HCT116 (cell line): Measurements from ENCODE around the gene ASB14. TPM values are rescaled to one million over a fixed set of nuclear protein-coding genes. Genes with fewer than 3 reads are reported as not detected.

Experiments used
- ATAC-seq: fragments of 200-7000 bp; cut with Tn5 transposase; 2 replicates; pipeline ENCODE4 v1.9.1; 2020; ENCODE audit warnings: mild to moderate bottlenecking, moderate library complexity
- BruUV-seq: library from RNA; stranded (reverse); fragments of 400-500 nt; replicated peaks from 2 replicates; lab custom pipeline; 2021; lab: Mats Ljungman, UMichigan
- CTCF ChIA-PET: fragments of 300-600 bp; sonication (Branson Sonifier 250); formaldehyde crosslinking; loops from one replicate; lab custom pipeline; 2021; ENCODE audit warnings: antibody characterized with exemption; lab: Charles Lee
- POLR2A ChIA-PET: fragments of 300-600, 350-600 bp; sonication (Branson Sonifier 250); formaldehyde crosslinking; loops from one replicate; lab custom pipeline; 2021; ENCODE audit warnings: antibody characterized with exemption; lab: Charles Lee
- RAD21 ChIA-PET, 2 experiments: fragments of 300-600 bp; sonication (Branson Sonifier 250); formaldehyde crosslinking; loops; one replicate each; lab custom pipeline; 2023; ENCODE audit warnings: low total read pairs in 2 of 2; ENCODE audit not compliant: uncharacterized antibody in 2 of 2, unreplicated experiment in 2 of 2, low non-redundant PET in 1 of 2; lab: Charles Lee
- DNase-seq: peaks from one replicate; pipeline ENCODE4 v3.0.0-alpha.2; 2010; ENCODE audit warnings: low read depth, low spot score
- H2AFZ ChIP-seq: fragments of 200-600 bp; shearing (Covaris generic), sonication (generic); 2 replicates; pipeline ENCODE4 v1.6.1; 2017; ENCODE audit warnings: low read depth, mixed run types, mixed read lengths, antibody characterized with exemption, low read length; ENCODE audit not compliant: poor library complexity, severe bottlenecking
- H3K27ac ChIP-seq: 2 replicates; pipeline ENCODE4 v1.5.1; 2012; ENCODE audit warnings: low read depth, low read length
- H3K27me3 ChIP-seq: fragments of 200-600 bp; sonication (generic); 2 replicates; pipeline ENCODE4 v1.6.1; 2016; ENCODE audit warnings: mixed run types, low read length, mixed read lengths; ENCODE audit not compliant: insufficient read depth
- H3K36me3 ChIP-seq, 2 experiments: fragments of 200-500 bp in 1 of 2; fragments of 200-600 bp in 1 of 2; sonication (Bioruptor generic) in 1 of 2; sonication (generic) in 1 of 2; 2 replicates each; pipeline versions ENCODE4 v1.5.1 to v1.6.1; 2014 to 2016; ENCODE audit warnings: low read length in 2 of 2, inconsistent platforms in 1 of 2, mixed read lengths in 1 of 2, mixed run types in 1 of 2; ENCODE audit not compliant: insufficient read depth in 2 of 2, control insufficient read depth in 1 of 2
- H3K4me1 ChIP-seq, 2 experiments: fragments of 200-600 bp in 1 of 2; sonication (generic) in 1 of 2; 2 replicates each; pipeline versions ENCODE4 v1.5.1 to v1.6.1; 2012 to 2017; ENCODE audit warnings: low read length in 2 of 2, inconsistent platforms in 1 of 2, mild to moderate bottlenecking in 1 of 2, mixed read lengths in 1 of 2, mixed run types in 1 of 2, moderate library complexity in 1 of 2; ENCODE audit not compliant: insufficient read depth in 2 of 2, control insufficient read depth in 1 of 2
- H3K4me2 ChIP-seq: fragments of 200-600 bp; sonication (generic); 2 replicates; pipeline ENCODE4 v1.6.1; 2017; ENCODE audit warnings: mixed run types, low read length, mixed read lengths
- H3K4me3 ChIP-seq, 2 experiments: fragments of 200-600 bp in 1 of 2; sonication (generic) in 1 of 2; replicated peaks in 1 of 2; 2 replicates each; pipeline ENCODE4 v1.5.1; 2011 to 2016; ENCODE audit warnings: low read length in 2 of 2, control low read depth in 1 of 2, low read depth in 1 of 2, mild to moderate bottlenecking in 1 of 2, mixed read lengths in 1 of 2, mixed run types in 1 of 2
- H3K79me2 ChIP-seq: fragments of 200-600 bp; sonication (generic); 2 replicates; pipeline ENCODE4 v1.6.1; 2017; ENCODE audit warnings: mild to moderate bottlenecking, mixed run types, low read length, moderate library complexity, mixed read lengths; ENCODE audit not compliant: insufficient read depth
- H3K9ac ChIP-seq: fragments of 200-600 bp; sonication (generic); 2 replicates; pipeline ENCODE4 v1.6.1; 2016; ENCODE audit warnings: low read length, mixed read lengths
- H3K9me2 ChIP-seq: fragments of 200-600 bp; sonication (generic), shearing (Covaris generic); 2 replicates; pipeline ENCODE4 v1.6.1; 2017; ENCODE audit warnings: mixed run types, mild to moderate bottlenecking, moderate library complexity; ENCODE audit not compliant: insufficient read depth
- H3K9me3 ChIP-seq, 2 experiments: fragments of 200-500 bp in 1 of 2; fragments of 200-600 bp in 1 of 2; sonication (Bioruptor generic) in 1 of 2; sonication (generic) in 1 of 2; 2 replicates each; pipeline ENCODE4 v1.6.1; 2014 to 2017; ENCODE audit warnings: low read length in 2 of 2, mixed read lengths in 2 of 2, inconsistent platforms in 1 of 2, low read depth in 1 of 2, mild to moderate bottlenecking in 1 of 2, mixed run types in 1 of 2, moderate library complexity in 1 of 2; ENCODE audit not compliant: control insufficient read depth in 1 of 2, insufficient read depth in 1 of 2
- H4K20me1 ChIP-seq: fragments of 200-600 bp; sonication (generic), shearing (Covaris generic); 2 replicates; pipeline ENCODE4 v1.6.1; 2017; ENCODE audit warnings: mixed run types, mild to moderate bottlenecking, moderate library complexity; ENCODE audit not compliant: insufficient read depth
- ATF3 ChIP-seq: IDR thresholded peaks from 2 replicates; pipeline ENCODE4 v1.6.1; 2012
- CBX3 ChIP-seq: IDR thresholded peaks from 2 replicates; pipeline ENCODE4 v1.6.1; 2012; ENCODE audit warnings: low read depth
- CEBPB ChIP-seq: IDR thresholded peaks from 2 replicates; pipeline ENCODE4 v1.6.1; 2012; ENCODE audit warnings: low read depth
- CTCF ChIP-seq, 3 experiments: fragments of 200-600 bp in 1 of 3; sonication (generic) in 1 of 3; IDR thresholded peaks in 2 of 3; conservative IDR thresholded peaks in 1 of 3; 2 replicates each; pipeline ENCODE4 v1.5.1; 2012 to 2017; ENCODE audit warnings: low read depth in 2 of 3, low read length in 2 of 3, antibody characterized with exemption in 1 of 3, borderline replicate concordance in 1 of 3, control low read depth in 1 of 3, mild to moderate bottlenecking in 1 of 3, mixed read lengths in 1 of 3, mixed run types in 1 of 3, moderate library complexity in 1 of 3; ENCODE audit not compliant: insufficient read depth in 1 of 3
- EGR1 ChIP-seq: IDR thresholded peaks from 2 replicates; pipeline ENCODE4 v1.6.1; 2012; ENCODE audit warnings: low read depth
- ELF1 ChIP-seq: IDR thresholded peaks from 2 replicates; pipeline ENCODE4 v1.6.1; 2012; ENCODE audit warnings: low read depth, borderline replicate concordance
- EZH2phosphoT487 ChIP-seq: fragments of 200-600 bp; IDR thresholded peaks from 2 replicates; pipeline ENCODE4 v1.6.1; 2018; ENCODE audit warnings: antibody characterized with exemption, borderline replicate concordance
- FOSL1 ChIP-seq: IDR thresholded peaks from 2 replicates; pipeline ENCODE4 v1.6.1; 2012; ENCODE audit warnings: low read depth
- MAX ChIP-seq: IDR thresholded peaks from 2 replicates; pipeline ENCODE4 v1.6.1; 2012
- POLR2A ChIP-seq: IDR thresholded peaks from 2 replicates; pipeline ENCODE4 v1.7.0; 2011; ENCODE audit warnings: borderline replicate concordance; ENCODE audit not compliant: insufficient read depth, insufficient read length; ENCODE audit errors: extremely low read depth
- POLR2AphosphoS5 ChIP-seq: IDR thresholded peaks from 2 replicates; pipeline ENCODE4 v1.6.1; 2011; ENCODE audit warnings: mild to moderate bottlenecking, low read depth, low read length, moderate library complexity
- RAD21 ChIP-seq: IDR thresholded peaks from 2 replicates; pipeline ENCODE4 v1.6.1; 2012; ENCODE audit warnings: low read depth, mild to moderate bottlenecking
- SIN3A ChIP-seq: IDR thresholded peaks from 2 replicates; pipeline ENCODE4 v1.6.1; 2012; ENCODE audit warnings: low read depth
- SP1 ChIP-seq: IDR thresholded peaks from 2 replicates; pipeline ENCODE4 v1.6.1; 2012; ENCODE audit warnings: low read depth
- TCF7L2 ChIP-seq: IDR thresholded peaks from 2 replicates; pipeline ENCODE4 v1.7.0; 2011; ENCODE audit warnings: borderline replicate concordance, inconsistent platforms; ENCODE audit not compliant: insufficient read depth, insufficient read length; ENCODE audit errors: extremely low read depth
- YY1 ChIP-seq: IDR thresholded peaks from 2 replicates; pipeline ENCODE4 v1.6.1; 2011; ENCODE audit warnings: low read length, low read depth, moderate library complexity, mild to moderate bottlenecking; ENCODE audit not compliant: insufficient replicate concordance; ENCODE audit errors: extremely low read depth
- ZBTB33 ChIP-seq: IDR thresholded peaks from 2 replicates; pipeline ENCODE4 v1.6.1; 2011; ENCODE audit warnings: mild to moderate bottlenecking, low read length, moderate library complexity; ENCODE audit not compliant: insufficient replicate concordance; ENCODE audit errors: extremely low read depth
- ZFX ChIP-seq: fragments of 450-650 bp; IDR thresholded peaks from 2 replicates; pipeline ENCODE4 v1.6.1; 2017
- ZNF274 ChIP-seq: fragments of 200-500 bp; sonication (Bioruptor generic); IDR thresholded peaks from 2 replicates; pipeline ENCODE4 v1.6.1; 2014; ENCODE audit warnings: mild to moderate bottlenecking, low read depth, low read length, inconsistent platforms
- intact Hi-C: fragments of 100-400 bp; cut with micrococcal nuclease; formaldehyde crosslinking; loops from 2 replicates; pipeline ENCODE4 v1.10.0; 2022
- total RNA-seq: library from RNA; stranded (reverse); gene quantifications from one replicate; pipeline ENCODE4 v1.2.1, GENCODE V29; 2021; ENCODE audit not compliant: unreplicated experiment

The ASB14 gene
- total RNA-seq, 1 experiment from 2014 or later: not detected

- peaks cover 68% of the 10 kb centered on the region for H3K79me2 ChIP-seq
- H3K27ac ChIP-seq: no peak overlapping the region
- ChIA-PET CTCF (interaction anchor here (1.0 kb wide), 1 partner anchor 134 kb away, joined by 3 read pairs; no protein-coding TSS in a partner anchor), POLR2A (no interaction called here), RAD21 (interaction anchor here in 1 of 2 experiments (0.6 kb wide), 1 partner anchor 25 kb away, joined by 3 read pairs; no protein-coding TSS in a partner anchor)
- H3K36me3 ChIP-seq: peaks cover 5 to 9% of the 10 kb centered on the region in 2 experiments
- H3K9ac ChIP-seq: no peak overlapping the region
- H4K20me1 ChIP-seq: peaks cover 5% of the 10 kb centered on the region; the same call in 1 of the 2 replicates
- intact Hi-C loops: no loop called here
- TF ChIP-seq POLR2A (no peak), MAX (no peak), SP1 (no peak), CTCF (IDR thresholded peaks at IDR 0.05 in 2 of 3, conservative IDR thresholded peaks at IDR 0.05 in 1 of 3; ENCODE audit: borderline replicate concordance in 1 of 3, insufficient read depth in 1 of 3, low read depth in 2 of 3, low read length in 2 of 3) (no peak), TCF7L2 (no peak), FOSL1 (no peak), SIN3A (no peak), EGR1 (no peak), POLR2AphosphoS5 (no peak), ZNF274 (no peak), YY1 (no peak), EZH2phosphoT487 (no peak), RAD21 (no peak), ZBTB33 (no peak), CBX3 (no peak), CEBPB (no peak), ELF1 (no peak), ZFX (no peak), ATF3 (no peak)
- H2AFZ ChIP-seq: no peak overlapping the region
- H3K4me1 ChIP-seq: peaks cover 9 to 13% of the 10 kb centered on the region in 2 experiments
- no peak overlapping the region for H3K4me3 ChIP-seq
- DNase-seq: no peak
- no peaks in the 10 kb centered on the region for H3K27me3 ChIP-seq
- H3K4me2 ChIP-seq: no peak overlapping the region
- H3K9me3 ChIP-seq: no peaks in the 10 kb centered on the region
- no peaks in the 10 kb centered on the region for H3K9me2 ChIP-seq
- ATAC-seq: no peak
- no TSS peak for BruUV-seq
These were observed 58.7 kb downstream of the ASB14 start for GRCh38 chr3:57233799-57234198.
